Keratinocyte (primary cell): Measurements from ENCODE around the gene SLIT3. TPM values are rescaled to one million over a fixed set of nuclear protein-coding genes. Genes with fewer than 3 reads are reported as not detected.

Experiments used
- DNase-seq: peaks from one replicate; pipeline ENCODE4 v3.0.0-alpha.2; 2011; ENCODE audit warnings: low read depth, missing footprints, low spot score
- FAIRE-seq: peaks from 2 replicates; lab custom pipeline; 2011; peaks lifted over from hg19 to GRCh38; lab: Jason Lieb, UNC
- H2AFZ ChIP-seq: 2 replicates; pipeline ENCODE4 v1.6.0; 2012; ENCODE audit warnings: low read length, control low read depth, inconsistent platforms; ENCODE audit not compliant: control insufficient read depth
- H3K27ac ChIP-seq: 2 replicates; pipeline ENCODE4 v1.5.1; 2011; ENCODE audit warnings: low read length; ENCODE audit not compliant: control insufficient read depth, insufficient read depth
- H3K27me3 ChIP-seq: 3 replicates; pipeline ENCODE4 v1.6.0; 2011; ENCODE audit warnings: low read length; ENCODE audit not compliant: control insufficient read depth, insufficient read depth; ENCODE audit errors: extremely low read depth
- H3K36me3 ChIP-seq, 2 experiments: 2 replicates in 1 of 2; 3 replicates in 1 of 2; pipeline ENCODE4 v1.5.1; 2011; ENCODE audit warnings: low read length in 2 of 2, mild to moderate bottlenecking in 1 of 2; ENCODE audit not compliant: control insufficient read depth in 2 of 2, insufficient read depth in 2 of 2; ENCODE audit errors: extremely low read depth in 1 of 2
- H3K4me1 ChIP-seq: 3 replicates; pipeline ENCODE4 v1.5.1; 2011; ENCODE audit warnings: low read length; ENCODE audit not compliant: control insufficient read depth, insufficient read depth; ENCODE audit errors: extremely low read depth
- H3K4me2 ChIP-seq: 3 replicates; pipeline ENCODE4 v1.6.0; 2011; ENCODE audit warnings: low read depth, low read length; ENCODE audit not compliant: control insufficient read depth, insufficient read depth; ENCODE audit errors: extremely low read depth
- H3K4me3 ChIP-seq, 3 experiments: fragments of 200-600 bp in 1 of 3; sonication (generic) in 1 of 3; 2 replicates in 2 of 3; 3 replicates in 1 of 3; pipeline ENCODE4 v1.5.1; 2011 to 2016; ENCODE audit warnings: low read length in 3 of 3, mild to moderate bottlenecking in 3 of 3, control low read depth in 2 of 3, inconsistent platforms in 1 of 3, low read depth in 1 of 3, mixed read lengths in 1 of 3, mixed run types in 1 of 3, moderate library complexity in 1 of 3; ENCODE audit not compliant: control insufficient read depth in 2 of 3, insufficient read depth in 2 of 3; ENCODE audit errors: extremely low read depth in 1 of 3
- H3K79me2 ChIP-seq: 2 replicates; pipeline ENCODE4 v1.6.0; 2012; ENCODE audit warnings: low read length; ENCODE audit not compliant: control insufficient read depth, insufficient read depth
- H3K9ac ChIP-seq: 3 replicates; pipeline ENCODE4 v1.6.0; 2011; ENCODE audit warnings: low read length; ENCODE audit not compliant: control insufficient read depth, insufficient read depth; ENCODE audit errors: extremely low read depth
- H3K9me1 ChIP-seq: 3 replicates; pipeline ENCODE4 v1.6.0; 2011; ENCODE audit warnings: low read length; ENCODE audit not compliant: control insufficient read depth, insufficient read depth; ENCODE audit errors: extremely low read depth
- H3K9me3 ChIP-seq: 2 replicates; pipeline ENCODE4 v1.5.1; 2012; ENCODE audit warnings: low read depth, low read length; ENCODE audit not compliant: control insufficient read depth
- H4K20me1 ChIP-seq: 3 replicates; pipeline ENCODE4 v1.6.0; 2011; ENCODE audit warnings: low read length; ENCODE audit not compliant: control insufficient read depth, insufficient read depth; ENCODE audit errors: extremely low read depth
- CTCF ChIP-seq, 3 experiments: IDR thresholded peaks in 1 of 3; conservative IDR thresholded peaks in 1 of 3; optimal IDR thresholded peaks in 1 of 3; 2 replicates in 2 of 3; 3 replicates in 1 of 3; pipeline versions ENCODE3 to v1.5.1; 2011; ENCODE audit warnings: low read length in 3 of 3, mild to moderate bottlenecking in 3 of 3, moderate library complexity in 2 of 3, control low read depth in 1 of 3, inconsistent platforms in 1 of 3; ENCODE audit not compliant: insufficient read depth in 2 of 3; ENCODE audit errors: extremely low read depth in 1 of 3
- EZH2 ChIP-seq: IDR thresholded peaks from one replicate; pipeline ENCODE4 v1.6.1; 2012; ENCODE audit warnings: inconsistent platforms, mild to moderate bottlenecking, low read length, moderate library complexity
- dilution Hi-C: fragments of 300-500 bp; cut with MboI; formaldehyde crosslinking; loops from one replicate; pipeline ENCODE4 v1.7.0; 2020; ENCODE audit warnings: low sequenced_read_pairs; ENCODE audit not compliant: extremely low pct_ligation_motif_present
- polyA plus RNA-seq, 5 experiments: library from polyadenylated mRNA; depleted of rRNA in 3 of 5; stranded (reverse) in 3 of 5; stranded (forward) in 1 of 5; unstranded in 1 of 5; fragments of >200 nt; gene quantifications; 1 replicate in 1 of 5; 2 replicates in 3 of 5; 3 replicates in 1 of 5; pipeline versions ENCODE4 v1.2.1 to v1.2.3, GENCODE V29; 2011 to 2012; ENCODE audit warnings: missing spikeins in 2 of 5, low read depth in 1 of 5, low replicate concordance in 1 of 5

SLIT3 gene
- polyA plus RNA-seq, 1 donor (not counting 4 experiments of a cell fraction or from before 2014, with no cell fraction given), result 2.4 TPM

GRCh38 chr5:168877132-168877892 is 423.6 kb downstream of the SLIT3 start:
- Histone ChIP-seq H3K4me3 (no peak overlapping the region), H2AFZ (no peak overlapping the region), H3K4me1 (no peaks in the 10 kb centered on the region), H3K4me2 (no peak overlapping the region), H3K27ac (no peak overlapping the region), H3K9ac (no peak overlapping the region), H3K9me3 (no peaks in the 10 kb centered on the region), H3K79me2 (no peaks in the 10 kb centered on the region), H3K36me3 (no peaks in the 10 kb centered on the region), H3K9me1 (no peaks in the 10 kb centered on the region), H3K27me3 (no peaks in the 10 kb centered on the region), H4K20me1 (no peaks in the 10 kb centered on the region)
- dilution Hi-C loops, result no loop called here
- no peak for FAIRE-seq
- no peak for DNase-seq
- TF ChIP-seq EZH2 (no peak), CTCF (optimal IDR thresholded peaks at IDR 0.05 in 1 of 3, IDR thresholded peaks at IDR 0.05 in 1 of 3, conservative IDR thresholded peaks at IDR 0.05 in 1 of 3; ENCODE audit: extremely low read depth in 1 of 3, insufficient read depth in 2 of 3, low read length in 3 of 3) (no peak)

- Histone ChIP-seq H4K20me1 (no peaks in the 10 kb centered on the region), H3K4me1 (no peaks in the 10 kb centered on the region), H3K9me3 (no peaks in the 10 kb centered on the region), H3K27ac (no peak overlapping the region), H3K27me3 (no peaks in the 10 kb centered on the region), H3K4me2 (no peak overlapping the region), H3K9me1 (no peaks in the 10 kb centered on the region), H3K4me3 (no peak overlapping the region), H2AFZ (no peak overlapping the region), H3K9ac (no peak overlapping the region), H3K79me2 (no peaks in the 10 kb centered on the region), H3K36me3 (no peaks in the 10 kb centered on the region)
- TF ChIP-seq EZH2, result no peak
- no peak for TF ChIP-seq CTCF (optimal IDR thresholded peaks at IDR 0.05 in 1 of 3, IDR thresholded peaks at IDR 0.05 in 1 of 3, conservative IDR thresholded peaks at IDR 0.05 in 1 of 3; ENCODE audit: extremely low read depth in 1 of 3, insufficient read depth in 2 of 3, low read length in 3 of 3)
- dilution Hi-C loops, result no loop called here
- FAIRE-seq, result no peak
- no peak for DNase-seq
Observed at GRCh38 chr5:168876419-168876818, 424.5 kb downstream of the SLIT3 start.
